Neural progenitor cell (in vitro differentiated cells): ENCODE measurements around the gene FHOD3. TPM values are rescaled to one million over a fixed set of nuclear protein-coding genes. Genes with fewer than 3 reads are reported as not detected.

Experiments used
- DNase-seq: peaks from one replicate; pipeline ENCODE4 v3.0.0-alpha.2; 2016; ENCODE audit warnings: low spot score
- H2AFZ ChIP-seq: fragments of 200-600 bp; sonication (generic); replicated peaks from 2 replicates; pipeline ENCODE4 v1.6.1; 2016; ENCODE audit warnings: antibody characterized with exemption
- H3F3A ChIP-seq: fragments of 200-600 bp; sonication (generic); 2 replicates; pipeline ENCODE4 v1.6.1; 2016; ENCODE audit warnings: antibody characterized with exemption, low read depth
- H3K27ac ChIP-seq: fragments of 200-600 bp; sonication (generic); 2 replicates; pipeline ENCODE4 v1.5.1; 2016; ENCODE audit warnings: mild to moderate bottlenecking
- H3K27me3 ChIP-seq: fragments of 200-600 bp; sonication (generic); 2 replicates; pipeline ENCODE4 v1.6.1; 2016; ENCODE audit warnings: mild to moderate bottlenecking, moderate library complexity
- H3K36me3 ChIP-seq: fragments of 200-600 bp; sonication (generic); 2 replicates; pipeline ENCODE4 v1.5.1; 2016
- H3K4me1 ChIP-seq: fragments of 200-600 bp; sonication (generic); 2 replicates; pipeline ENCODE4 v1.6.1; 2016; ENCODE audit warnings: mixed run types
- H3K4me2 ChIP-seq: fragments of 200-600 bp; sonication (generic); 2 replicates; pipeline ENCODE4 v1.6.1; 2016
- H3K4me3 ChIP-seq: fragments of 200-600 bp; sonication (generic); 2 replicates; pipeline ENCODE4 v1.5.1; 2016
- H3K79me2 ChIP-seq: fragments of 200-600 bp; sonication (generic); 2 replicates; pipeline ENCODE4 v1.6.1; 2016; ENCODE audit warnings: low read depth
- H3K9ac ChIP-seq: fragments of 200-600 bp; sonication (generic); 2 replicates; pipeline ENCODE4 v1.6.1; 2016
- H3K9me3 ChIP-seq: fragments of 200-600 bp; sonication (generic); 2 replicates; pipeline ENCODE4 v1.5.1; 2016; ENCODE audit warnings: low read depth
- H4K20me1 ChIP-seq: fragments of 200-600 bp; sonication (generic); 2 replicates; pipeline ENCODE4 v1.6.1; 2016; ENCODE audit warnings: low read depth
- H3K27ac Mint-ChIP-seq: 3 replicates; pipeline ENCODE4 v1.8.0; 2021; ENCODE audit warnings: mixed read lengths
- H3K27me3 Mint-ChIP-seq: 2 replicates; pipeline ENCODE4 v1.8.0; 2022; ENCODE audit warnings: low read depth, mild to moderate bottlenecking, inconsistent platforms, moderate library complexity, mixed read lengths; ENCODE audit not compliant: insufficient read depth
- H3K36me3 Mint-ChIP-seq: 3 replicates; pipeline ENCODE4 v1.8.0; 2021; ENCODE audit warnings: mixed read lengths
- H3K4me1 Mint-ChIP-seq: 3 replicates; pipeline ENCODE4 v1.8.0; 2021; ENCODE audit warnings: mixed read lengths
- H3K4me3 Mint-ChIP-seq: 3 replicates; pipeline ENCODE4 v1.8.0; 2021; ENCODE audit warnings: mild to moderate bottlenecking, moderate library complexity, mixed read lengths
- H3K9me3 Mint-ChIP-seq: 3 replicates; pipeline ENCODE4 v1.8.0; 2020; ENCODE audit warnings: mixed read lengths
- EZH2 ChIP-seq: fragments of 200-600 bp; sonication (generic); IDR thresholded peaks from 2 replicates; pipeline ENCODE4 v1.6.1; 2017; ENCODE audit warnings: antibody characterized with exemption, mild to moderate bottlenecking, moderate library complexity
- EZH2phosphoT487 ChIP-seq: fragments of 200-600 bp; sonication (generic); IDR thresholded peaks from 2 replicates; pipeline ENCODE4 v1.6.1; 2017; ENCODE audit warnings: antibody characterized with exemption
- total RNA-seq: library from RNA; depleted of rRNA; stranded (reverse); fragments of >200 nt; gene quantifications from 2 replicates; pipeline ENCODE4 v1.2.3, GENCODE V29; 2015; ENCODE audit warnings: low replicate concordance
- TF ChIP-seq, protein P1 (sequence below): fragments of 200-600 bp; sonication (generic); IDR thresholded peaks from 2 replicates; pipeline ENCODE4 v1.5.1; 2017; ENCODE audit warnings: antibody characterized with exemption, mild to moderate bottlenecking

Gene FHOD3
- total RNA-seq, 1 donor from 2014 or later: 69.7 TPM

GRCh38 chr18:36536426-36536825 is 238.9 kb downstream of the FHOD3 start:
- Mint-ChIP-seq H3K36me3 (peaks cover 26% of the 10 kb centered on the region), H3K9me3 (peaks cover 4% of the 10 kb centered on the region), H3K27ac (peak overlapping the region; percentile 48), H3K27me3 (peaks cover 3% of the 10 kb centered on the region), H3K4me3 (no peak overlapping the region), H3K4me1 (peaks cover 42% of the 10 kb centered on the region)
- Histone ChIP-seq H3K27ac (peak overlapping the region; percentile 42), H4K20me1 (peaks cover 26% of the 10 kb centered on the region), H3K4me2 (peak overlapping the region; percentile 21), H3K4me3 (no peak overlapping the region), H3K4me1 (peaks cover 38% of the 10 kb centered on the region), H3K9ac (no peak overlapping the region), H3K79me2 (peaks cover 27% of the 10 kb centered on the region), H3F3A (peaks cover 32% of the 10 kb centered on the region), H2AFZ (no peak overlapping the region), H3K9me3 (no peaks in the 10 kb centered on the region), H3K36me3 (no peaks in the 10 kb centered on the region), H3K27me3 (no peaks in the 10 kb centered on the region)
- DNase-seq: peak; percentile 68
- TF ChIP-seq EZH2: no peak
- TF ChIP-seq, protein P1, sequence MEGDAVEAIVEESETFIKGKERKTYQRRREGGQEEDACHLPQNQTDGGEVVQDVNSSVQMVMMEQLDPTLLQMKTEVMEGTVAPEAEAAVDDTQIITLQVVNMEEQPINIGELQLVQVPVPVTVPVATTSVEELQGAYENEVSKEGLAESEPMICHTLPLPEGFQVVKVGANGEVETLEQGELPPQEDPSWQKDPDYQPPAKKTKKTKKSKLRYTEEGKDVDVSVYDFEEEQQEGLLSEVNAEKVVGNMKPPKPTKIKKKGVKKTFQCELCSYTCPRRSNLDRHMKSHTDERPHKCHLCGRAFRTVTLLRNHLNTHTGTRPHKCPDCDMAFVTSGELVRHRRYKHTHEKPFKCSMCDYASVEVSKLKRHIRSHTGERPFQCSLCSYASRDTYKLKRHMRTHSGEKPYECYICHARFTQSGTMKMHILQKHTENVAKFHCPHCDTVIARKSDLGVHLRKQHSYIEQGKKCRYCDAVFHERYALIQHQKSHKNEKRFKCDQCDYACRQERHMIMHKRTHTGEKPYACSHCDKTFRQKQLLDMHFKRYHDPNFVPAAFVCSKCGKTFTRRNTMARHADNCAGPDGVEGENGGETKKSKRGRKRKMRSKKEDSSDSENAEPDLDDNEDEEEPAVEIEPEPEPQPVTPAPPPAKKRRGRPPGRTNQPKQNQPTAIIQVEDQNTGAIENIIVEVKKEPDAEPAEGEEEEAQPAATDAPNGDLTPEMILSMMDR: no peak

DNA sequence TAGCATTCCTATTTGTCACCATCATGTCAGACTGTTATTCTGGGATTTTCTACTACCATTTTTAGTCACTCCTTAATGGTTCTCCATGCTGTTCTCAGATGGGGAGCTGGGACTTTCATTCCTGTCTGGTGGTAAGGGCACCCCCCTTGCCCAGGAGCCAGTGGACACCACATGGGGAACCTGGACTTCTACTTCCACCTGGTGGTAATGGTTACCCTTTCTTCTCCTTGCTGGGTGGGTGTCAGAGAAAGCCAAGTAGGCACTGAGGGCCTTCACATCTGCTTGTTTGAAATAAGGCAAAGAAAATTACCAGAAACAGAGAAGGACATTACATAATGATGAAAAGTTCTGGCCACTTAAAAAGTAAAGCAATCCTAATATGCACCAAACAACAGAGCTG is 239.8 kb downstream of the FHOD3 start:
- TF ChIP-seq EZH2 (no peak), EZH2phosphoT487 (no peak)
- TF ChIP-seq, protein P1: no peak
- H3K36me3 Mint-ChIP-seq: peaks cover 21% of the 10 kb centered on the region
- Histone ChIP-seq H4K20me1 (peaks cover 26% of the 10 kb centered on the region), H3K36me3 (no peaks in the 10 kb centered on the region), H2AFZ (no peak overlapping the region), H3K4me2 (no peak overlapping the region), H3K4me1 (peaks cover 44% of the 10 kb centered on the region), H3F3A (peaks cover 32% of the 10 kb centered on the region), H3K79me2 (peaks cover 24% of the 10 kb centered on the region), H3K9ac (no peak overlapping the region), H3K27me3 (no peaks in the 10 kb centered on the region), H3K27ac (no peak overlapping the region), H3K9me3 (no peaks in the 10 kb centered on the region), H3K4me3 (no peak overlapping the region)
- H3K27ac Mint-ChIP-seq: no peak overlapping the region
- peaks cover 42% of the 10 kb centered on the region for H3K4me1 Mint-ChIP-seq
- H3K9me3 Mint-ChIP-seq: peaks cover 2% of the 10 kb centered on the region
- no peak for DNase-seq
- H3K4me3 Mint-ChIP-seq: no peak overlapping the region
- H3K27me3 Mint-ChIP-seq: peaks cover 3% of the 10 kb centered on the region

DNA sequence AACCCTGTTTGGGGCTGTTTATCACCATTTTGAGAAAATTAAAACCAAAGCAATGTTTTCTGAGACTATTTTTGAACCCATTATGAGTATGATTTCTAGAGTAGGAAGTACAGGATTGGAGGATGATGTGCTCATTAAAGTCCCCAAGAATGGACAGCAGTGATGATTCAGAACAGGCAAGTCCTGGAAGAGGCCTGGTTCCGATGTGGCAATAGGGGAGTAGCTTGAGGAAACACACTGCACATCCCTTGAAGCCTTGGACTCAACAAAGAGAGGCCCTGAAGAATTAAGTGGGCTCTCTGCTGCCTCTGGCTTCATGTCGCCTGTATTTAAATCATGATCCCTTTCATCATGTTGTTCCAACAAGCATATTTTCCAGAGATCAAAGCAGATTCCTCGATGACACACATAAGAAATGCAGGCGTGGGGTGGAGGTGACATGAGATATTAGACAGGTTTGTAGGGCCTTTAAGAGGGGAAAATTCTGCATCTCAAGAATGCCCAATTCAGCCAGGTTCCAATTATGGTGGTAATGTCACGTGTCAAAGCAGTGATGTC is 242.2 kb downstream of the FHOD3 start:
- no peak overlapping the region for H3K4me3 ChIP-seq
- Mint-ChIP-seq H3K4me1 (peaks cover 29% of the 10 kb centered on the region), H3K9me3 (peaks cover 2% of the 10 kb centered on the region), H3K4me3 (no peak overlapping the region), H3K36me3 (peaks cover 11% of the 10 kb centered on the region), H3K27me3 (no peaks in the 10 kb centered on the region), H3K27ac (no peak overlapping the region)
- TF ChIP-seq EZH2 (no peak), EZH2phosphoT487 (no peak)
- TF ChIP-seq, protein P1: no peak
- peaks cover 16% of the 10 kb centered on the region for H4K20me1 ChIP-seq
- H3K27me3 ChIP-seq: no peaks in the 10 kb centered on the region
- H3K4me2 ChIP-seq: no peak overlapping the region
- no peak overlapping the region for H3K9ac ChIP-seq
- H3F3A ChIP-seq: peaks cover 17% of the 10 kb centered on the region
- H2AFZ ChIP-seq: no peak overlapping the region
- no peak for DNase-seq
- no peaks in the 10 kb centered on the region for H3K9me3 ChIP-seq
- H3K27ac ChIP-seq: no peak overlapping the region
- peaks cover 17% of the 10 kb centered on the region for H3K79me2 ChIP-seq
- no peaks in the 10 kb centered on the region for H3K36me3 ChIP-seq
- H3K4me1 ChIP-seq: peaks cover 37% of the 10 kb centered on the region
